Measurements from ENCODE around the gene CDKN1B. TPM values are rescaled to one million over a fixed set of nuclear protein-coding genes. Genes with fewer than 3 reads are reported as not detected.
A peak's percentile ranks its signal among the peaks of the same experiment; 100 is the strongest.

The CDKN1B gene
- total and polyA plus RNA-seq, 12 donors, result 18.2 to 97.8 (median 60.3) TPM

- 1 to 3% (median 2%) methylated on average over 23 to 26 of the region's 26 CpGs for WGBS, 4 donors
- TF ChIP-seq POLR2A (IDR thresholded peaks at IDR 0.05), result no peak
- TF ChIP-seq CTCF (IDR thresholded peaks at IDR 0.05), result peak in 1 of 6 experiments; percentile 19
- peak in 1 of 7 donors; percentile 29 for DNase-seq
- Histone ChIP-seq H3K27ac (peak overlapping the region; percentile 84 to 100 (median 97)), H3K4me3 (peak overlapping the region; percentile 12 to 70 (median 62)), H3K27me3 (no peaks in the 10 kb centered on the region), H3K9me3 (replicated peaks in 1 of 3) (no peaks in the 10 kb centered on the region), H3K36me3 (replicated peaks in 1 of 2) (peaks cover 0 to 11% of the 10 kb centered on the region in 2 donors), H3K4me1 (replicated peaks in 1 of 2) (peaks cover 7 to 34% of the 10 kb centered on the region in 2 donors)
- intact Hi-C loops (cut with DNase I), result no loop called here
These were observed 8.9 kb downstream of the CDKN1B start for GRCh38 chr12:12725956-12726554.

GRCh38 chr12:12726555-12727093, 9.5 kb downstream of the CDKN1B start:
- intact Hi-C loops (cut with DNase I), result no loop called here
- Histone ChIP-seq H3K4me1 (replicated peaks in 1 of 2) (peaks cover 1 to 29% of the 10 kb centered on the region in 2 donors), H3K27me3 (no peaks in the 10 kb centered on the region), H3K36me3 (replicated peaks in 1 of 2) (peaks cover 0 to 5% of the 10 kb centered on the region in 2 donors), H3K27ac (peak overlapping the region in 3 of 5 donors; percentile 15 to 100 (median 99)), H3K9me3 (replicated peaks in 1 of 3) (no peaks in the 10 kb centered on the region), H3K4me3 (peak overlapping the region in 2 of 4 donors; percentile 61 to 70)
- 28 to 43% (median 34%) methylated on average over 6 of the region's 6 CpGs for WGBS, 4 donors
- DNase-seq, result peak in 2 of 7 donors; percentile 13 to 21
- TF ChIP-seq CTCF (IDR thresholded peaks at IDR 0.05) (no peak), POLR2A (IDR thresholded peaks at IDR 0.05) (no peak)

DNA sequence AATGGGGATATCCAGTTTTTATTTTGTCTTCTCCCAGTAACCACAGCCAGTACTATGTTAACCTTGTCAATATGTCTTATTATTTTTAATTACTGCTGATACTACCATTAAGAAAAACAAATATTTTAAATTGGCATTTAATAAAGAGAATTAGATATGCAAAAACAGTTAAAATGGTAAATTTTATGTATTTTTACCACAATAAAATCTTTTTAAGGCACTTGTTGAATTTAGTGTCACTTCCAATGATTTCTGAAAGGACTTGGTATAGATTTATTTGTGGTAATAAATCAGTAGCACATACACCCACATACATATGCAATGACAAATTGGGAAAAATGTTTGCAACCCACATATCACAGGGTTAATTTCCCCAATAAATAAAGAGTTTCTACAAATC, 14.0 kb downstream of the CDKN1B start:
- no peaks in the 10 kb centered on the region for H3K27me3 ChIP-seq
- TF ChIP-seq CTCF (IDR thresholded peaks at IDR 0.05), result no peak
- TF ChIP-seq POLR2A (IDR thresholded peaks at IDR 0.05), result no peak
- DNase-seq, result no peak
- H3K27ac ChIP-seq, result no peak overlapping the region
- intact Hi-C loops (cut with DNase I), result no loop called here
- H3K36me3 ChIP-seq (replicated peaks in 1 of 2), result no peaks in the 10 kb centered on the region
- no peak overlapping the region for H3K4me3 ChIP-seq
- no peaks in the 10 kb centered on the region for H3K9me3 ChIP-seq (replicated peaks in 1 of 3)
- peaks cover 8 to 18% of the 10 kb centered on the region in 2 donors for H3K4me1 ChIP-seq (replicated peaks in 1 of 2)

DNA sequence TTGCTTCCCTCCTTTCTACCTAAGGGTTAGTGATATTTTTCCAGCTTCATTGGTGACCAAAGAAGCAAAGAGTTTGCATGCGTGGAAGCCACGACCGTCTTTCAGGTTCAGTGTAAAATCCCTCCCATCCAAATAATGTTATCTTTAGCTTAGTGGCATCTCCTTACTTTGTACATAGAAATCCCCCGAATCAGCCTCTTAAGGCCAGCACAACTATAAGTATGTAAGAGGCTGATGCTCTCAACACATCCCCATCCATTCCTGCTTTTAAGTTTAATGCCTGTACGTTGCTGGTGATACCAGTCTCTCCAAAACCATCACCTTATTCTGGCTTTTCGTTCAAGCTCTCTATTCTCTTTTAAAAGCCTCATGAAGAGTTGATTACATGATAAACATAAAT, 14.6 kb downstream of the CDKN1B start:
- Histone ChIP-seq H3K4me1 (replicated peaks in 1 of 2) (peaks cover 8 to 16% of the 10 kb centered on the region in 2 donors), H3K36me3 (replicated peaks in 1 of 2) (no peaks in the 10 kb centered on the region), H3K4me3 (no peak overlapping the region), H3K9me3 (replicated peaks in 1 of 3) (no peaks in the 10 kb centered on the region), H3K27ac (no peak overlapping the region), H3K27me3 (no peaks in the 10 kb centered on the region)
- TF ChIP-seq CTCF (IDR thresholded peaks at IDR 0.05) (no peak), POLR2A (IDR thresholded peaks at IDR 0.05) (no peak)
- no peak for DNase-seq
- intact Hi-C loops (cut with DNase I), result no loop called here
- WGBS, 4 donors, result 90 to 91% (median 90%) methylated on average over 6 of the region's 6 CpGs

All from adrenal gland (tissue), 12 donors.